GM13977 (cell line): Measurements from ENCODE around the gene RNF223.

Experiments
- DNase-seq: peaks from one replicate; pipeline ENCODE4 v3.0.0; 2012; ENCODE audit warnings: low spot score
- in situ Hi-C: fragments of 300-500 bp; cut with MboI; formaldehyde crosslinking; loops from one replicate; pipeline ENCODE4 v1.12.0; 2022; ENCODE audit warnings: low sequenced_read_pairs, low pct_unique_long_range_greater_than_20kb, mixed read lengths, inconsistent platforms; ENCODE audit not compliant: unreplicated experiment
- TF ChIP-seq, protein P1 (sequence below): IDR thresholded peaks from 2 replicates; pipeline ENCODE4 v1.5.1; 2012; ENCODE audit warnings: mild to moderate bottlenecking, control low read depth; ENCODE audit not compliant: insufficient read depth; ENCODE audit errors: extremely low read depth, missing control alignments

RNF223 gene

GRCh38 chr1:1119272-1119890 is 45.3 kb upstream of the RNF223 start:
- in situ Hi-C loops: no loop called here
- no peak for DNase-seq
- TF ChIP-seq, protein P1, sequence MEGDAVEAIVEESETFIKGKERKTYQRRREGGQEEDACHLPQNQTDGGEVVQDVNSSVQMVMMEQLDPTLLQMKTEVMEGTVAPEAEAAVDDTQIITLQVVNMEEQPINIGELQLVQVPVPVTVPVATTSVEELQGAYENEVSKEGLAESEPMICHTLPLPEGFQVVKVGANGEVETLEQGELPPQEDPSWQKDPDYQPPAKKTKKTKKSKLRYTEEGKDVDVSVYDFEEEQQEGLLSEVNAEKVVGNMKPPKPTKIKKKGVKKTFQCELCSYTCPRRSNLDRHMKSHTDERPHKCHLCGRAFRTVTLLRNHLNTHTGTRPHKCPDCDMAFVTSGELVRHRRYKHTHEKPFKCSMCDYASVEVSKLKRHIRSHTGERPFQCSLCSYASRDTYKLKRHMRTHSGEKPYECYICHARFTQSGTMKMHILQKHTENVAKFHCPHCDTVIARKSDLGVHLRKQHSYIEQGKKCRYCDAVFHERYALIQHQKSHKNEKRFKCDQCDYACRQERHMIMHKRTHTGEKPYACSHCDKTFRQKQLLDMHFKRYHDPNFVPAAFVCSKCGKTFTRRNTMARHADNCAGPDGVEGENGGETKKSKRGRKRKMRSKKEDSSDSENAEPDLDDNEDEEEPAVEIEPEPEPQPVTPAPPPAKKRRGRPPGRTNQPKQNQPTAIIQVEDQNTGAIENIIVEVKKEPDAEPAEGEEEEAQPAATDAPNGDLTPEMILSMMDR: no peak

- TF ChIP-seq, protein P1: no peak
- in situ Hi-C loops: no loop called here
- no peak for DNase-seq
Measured at GRCh38 chr1:1118876-1119220, 44.7 kb upstream of the RNF223 start.

- TF ChIP-seq, protein P1: no peak
- in situ Hi-C loops: no loop called here
Measured at GRCh38 chr1:1118011-1118875, 44.1 kb upstream of the RNF223 start.

DNA sequence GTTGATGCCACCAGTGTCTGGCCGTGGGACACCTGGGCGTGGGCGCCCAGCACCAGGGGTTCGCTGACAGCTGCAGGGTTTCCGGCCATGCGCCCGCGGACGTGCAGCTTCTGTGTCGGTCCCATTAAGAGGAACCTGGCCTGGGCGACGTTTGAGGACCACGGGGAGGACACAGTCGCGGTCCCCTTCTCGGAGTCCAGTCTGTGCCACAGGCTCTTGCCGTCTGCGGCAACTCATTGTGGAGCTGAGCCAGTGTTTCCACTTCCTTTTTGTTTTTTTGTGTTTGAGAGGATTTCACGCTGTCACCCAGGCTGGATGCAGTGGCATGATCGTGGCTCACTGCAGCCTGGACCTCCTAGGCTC is 43.3 kb upstream of the RNF223 start:
- TF ChIP-seq, protein P1: no peak
- in situ Hi-C loops: no loop called here
- no peak for DNase-seq

More at GRCh38 chr1:1118011-1118875, 44.1 kb upstream of the RNF223 start:
- no peak for DNase-seq

GRCh38 chr1:1116701-1117468 is 42.8 kb upstream of the RNF223 start:
- TF ChIP-seq, protein P1: no peak
- in situ Hi-C loops: no loop called here
- DNase-seq: no peak
